Activated naive CD8-positive, alpha-beta T cell treated with anti-CD3 and anti-CD28 coated beads for 36 hours (primary cell): Measurements from ENCODE around the gene NSD1. TPM values are rescaled to one million over a fixed set of nuclear protein-coding genes. Genes with fewer than 3 reads are reported as not detected.
"Not testable (repeated sequence)": the region's sequence is repeated elsewhere in the genome, so short reads cannot be mapped to it uniquely, and the experiment has no call there.

Source experiments
- DNase-seq: peaks from one replicate; pipeline ENCODE4 v3.0.0; 2021
- H3K27ac Mint-ChIP-seq: one replicate; pipeline ENCODE4 v1.8.0; 2022; ENCODE audit warnings: mild to moderate bottlenecking, moderate library complexity, mixed read lengths
- H3K27me3 Mint-ChIP-seq: one replicate; pipeline ENCODE4 v1.8.0; 2022; ENCODE audit warnings: mild to moderate bottlenecking, mixed read lengths
- H3K36me3 Mint-ChIP-seq: one replicate; pipeline ENCODE4 v1.8.0; 2021; ENCODE audit warnings: mild to moderate bottlenecking, mixed read lengths
- H3K4me1 Mint-ChIP-seq: one replicate; pipeline ENCODE4 v1.8.0; 2021; ENCODE audit warnings: mixed read lengths
- H3K4me3 Mint-ChIP-seq: one replicate; pipeline ENCODE4 v1.8.0; 2022; ENCODE audit warnings: mild to moderate bottlenecking, moderate library complexity, mixed read lengths
- H3K9me3 Mint-ChIP-seq: one replicate; pipeline ENCODE4 v1.8.0; 2022; ENCODE audit warnings: mixed read lengths
- total RNA-seq, 2 experiments: library from RNA; stranded (reverse); gene quantifications; one replicate each; pipeline ENCODE4 v1.2.3, GENCODE V29; 2021

NSD1 gene
- total RNA-seq, 2 experiments from 2014 or later: 64.0 to 66.4 TPM

DNA sequence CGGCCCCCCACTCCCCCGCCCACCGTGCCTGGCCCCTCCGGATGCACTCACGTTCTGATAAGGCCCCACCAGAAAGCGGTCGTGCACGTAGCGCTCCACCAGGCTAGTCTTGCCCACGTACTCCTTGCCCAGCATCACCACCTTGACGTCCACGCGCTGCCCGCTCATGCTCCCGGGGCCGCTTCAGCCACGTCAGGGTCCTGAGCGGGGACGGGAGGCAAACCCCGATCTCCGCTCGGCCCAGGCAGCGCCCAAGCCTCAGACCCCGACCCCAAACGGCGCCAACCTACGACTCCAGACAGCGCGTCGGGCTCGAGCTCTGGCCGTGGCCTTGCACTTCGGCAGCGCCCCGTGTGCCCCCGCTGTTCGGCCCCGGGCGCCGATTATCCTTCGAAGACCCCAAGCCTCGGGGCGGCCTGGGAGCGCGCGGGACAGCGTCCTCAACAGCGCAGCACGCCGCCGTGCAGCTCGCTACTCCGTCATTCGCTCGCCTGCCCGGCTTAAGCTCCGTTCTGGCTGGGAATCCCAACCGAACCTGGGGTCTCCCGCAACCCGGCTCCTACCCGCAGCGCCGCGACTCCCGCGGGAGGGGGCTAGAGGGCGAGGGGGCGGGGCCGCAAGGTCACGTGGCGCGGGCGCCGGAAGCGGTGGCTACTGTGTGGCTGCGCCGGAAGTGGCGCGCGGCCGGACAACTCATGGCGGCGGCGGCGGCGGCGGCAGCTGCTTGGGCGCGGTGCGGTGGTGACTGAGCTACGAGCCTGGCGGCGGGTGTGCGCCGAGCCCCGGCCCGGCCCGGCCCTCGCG is 169.8 kb downstream of the NSD1 start, which contains the start of the genes PRELID1 and RAB24:
PRELID1 (plus strand) TSS at position 679 of the 804 bp plus-strand sequence. CDS start 187 bp downstream, outside the sequence.
RAB24 (minus strand) TSS at position 599 of the 804 bp plus-strand sequence; CDS start at position 168, 431 bp downstream.
- H3K4me1 Mint-ChIP-seq: peaks cover 63% of the 10 kb centered on the region
- no peaks in the 10 kb centered on the region for H3K9me3 Mint-ChIP-seq
- H3K27me3 Mint-ChIP-seq: no peaks in the 10 kb centered on the region
- peak; percentile 91 for DNase-seq
- H3K27ac Mint-ChIP-seq: peak within 1 kb of the TSS; percentile 84
- peak within 1 kb of the TSS; percentile 93 for H3K4me3 Mint-ChIP-seq
- H3K36me3 Mint-ChIP-seq: peaks cover 40% of the 10 kb centered on the region

DNA sequence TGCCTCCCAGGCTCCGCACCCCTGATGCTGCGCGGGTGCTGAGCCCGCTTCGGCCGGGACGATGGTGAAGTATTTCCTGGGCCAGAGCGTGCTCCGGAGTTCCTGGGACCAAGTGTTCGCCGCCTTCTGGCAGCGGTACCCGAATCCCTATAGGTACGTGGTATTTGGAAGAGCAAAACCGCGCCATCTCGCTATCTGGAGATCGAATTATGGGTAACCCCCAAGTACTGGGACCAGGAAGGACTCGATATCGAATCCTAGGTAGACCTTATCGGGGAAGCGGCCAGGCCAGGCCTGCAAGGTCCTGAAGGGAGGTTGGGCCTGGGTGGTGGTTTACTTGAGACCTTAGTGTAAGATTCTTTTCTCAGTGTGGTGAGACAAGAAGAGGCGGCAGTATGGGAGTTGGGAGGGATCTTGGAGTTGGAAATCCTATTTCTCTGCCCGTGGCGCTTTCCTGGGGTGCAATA is 170.4 kb downstream of the NSD1 start:
- Mint-ChIP-seq H3K27me3 (no peaks in the 10 kb centered on the region), H3K36me3 (peaks cover 42% of the 10 kb centered on the region), H3K4me3 (peak overlapping the region; percentile 93), H3K9me3 (no peaks in the 10 kb centered on the region), H3K27ac (peak overlapping the region; percentile 84), H3K4me1 (peaks cover 59% of the 10 kb centered on the region)
- no peak for DNase-seq

DNA sequence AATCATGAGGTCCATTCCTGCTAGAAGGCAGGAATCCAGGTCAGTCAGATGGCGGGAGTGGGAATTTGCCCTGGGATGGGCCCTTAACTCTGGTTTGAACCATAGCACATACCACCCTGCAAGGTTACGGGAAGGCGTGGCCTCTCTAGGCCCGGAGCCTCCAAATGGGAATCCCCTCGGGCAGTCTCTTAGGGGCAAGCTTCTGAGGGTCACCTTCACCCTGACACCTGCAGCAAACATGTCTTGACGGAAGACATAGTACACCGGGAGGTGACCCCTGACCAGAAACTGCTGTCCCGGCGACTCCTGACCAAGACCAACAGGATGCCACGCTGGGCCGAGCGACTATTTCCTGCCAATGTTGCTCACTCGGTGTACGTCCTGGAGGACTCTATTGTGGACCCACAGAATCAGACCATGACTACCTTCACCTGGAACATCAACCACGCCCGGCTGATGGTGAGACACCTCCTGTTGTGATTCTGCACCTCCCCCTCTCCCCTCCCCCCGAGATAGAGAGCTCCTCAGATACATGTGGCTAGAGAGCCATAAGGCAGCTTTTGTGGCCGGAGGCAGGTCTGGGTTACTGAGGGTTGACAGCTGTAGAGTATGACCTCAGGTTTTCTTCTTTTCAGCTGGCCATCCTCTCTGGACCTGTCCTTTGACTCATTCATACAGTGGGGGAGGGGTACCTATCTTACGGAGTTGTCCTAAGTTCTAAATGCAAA is 171.0 kb downstream of the NSD1 start:
- DNase-seq: no peak
- H3K9me3 Mint-ChIP-seq: no peaks in the 10 kb centered on the region
- H3K27me3 Mint-ChIP-seq: no peaks in the 10 kb centered on the region

DNA sequence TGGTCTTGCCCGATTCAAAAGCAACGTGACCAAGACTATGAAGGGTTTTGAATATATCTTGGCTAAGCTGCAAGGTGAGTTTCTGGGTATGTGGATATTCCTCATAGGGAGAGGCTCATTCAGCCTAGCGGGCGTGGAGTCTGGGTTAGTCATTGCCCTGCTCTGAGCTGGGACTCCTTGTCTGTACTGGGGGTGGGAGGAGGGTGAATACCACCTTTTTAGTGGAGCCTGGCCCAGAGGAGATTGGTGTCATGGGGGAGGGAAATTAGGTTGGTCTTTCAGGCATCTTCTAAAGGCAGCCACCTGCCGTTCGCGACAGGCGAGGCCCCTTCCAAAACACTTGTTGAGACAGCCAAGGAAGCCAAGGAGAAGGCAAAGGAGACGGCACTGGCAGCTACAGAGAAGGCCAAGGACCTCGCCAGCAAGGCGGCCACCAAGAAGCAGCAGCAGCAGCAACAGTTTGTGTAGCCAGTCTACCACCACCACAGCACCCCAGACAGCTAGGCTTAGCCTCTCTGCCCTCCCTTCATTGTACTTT is 172.6 kb downstream of the NSD1 start:
- Mint-ChIP-seq H3K4me1 (peaks cover 48% of the 10 kb centered on the region), H3K4me3 (peak overlapping the region; percentile 22), H3K27ac (peak overlapping the region; percentile 32), H3K36me3 (peaks cover 44% of the 10 kb centered on the region)
- not testable (repeated sequence) for H3K9me3 Mint-ChIP-seq, H3K27me3 Mint-ChIP-seq, DNase-seq

More for the DNA sequence above, 171.0 kb downstream of the NSD1 start:
- H3K4me3 Mint-ChIP-seq: peak overlapping the region; percentile 93
- H3K27ac Mint-ChIP-seq: peak overlapping the region; percentile 84
- H3K4me1 Mint-ChIP-seq: peaks cover 53% of the 10 kb centered on the region
- peaks cover 44% of the 10 kb centered on the region for H3K36me3 Mint-ChIP-seq

DNA sequence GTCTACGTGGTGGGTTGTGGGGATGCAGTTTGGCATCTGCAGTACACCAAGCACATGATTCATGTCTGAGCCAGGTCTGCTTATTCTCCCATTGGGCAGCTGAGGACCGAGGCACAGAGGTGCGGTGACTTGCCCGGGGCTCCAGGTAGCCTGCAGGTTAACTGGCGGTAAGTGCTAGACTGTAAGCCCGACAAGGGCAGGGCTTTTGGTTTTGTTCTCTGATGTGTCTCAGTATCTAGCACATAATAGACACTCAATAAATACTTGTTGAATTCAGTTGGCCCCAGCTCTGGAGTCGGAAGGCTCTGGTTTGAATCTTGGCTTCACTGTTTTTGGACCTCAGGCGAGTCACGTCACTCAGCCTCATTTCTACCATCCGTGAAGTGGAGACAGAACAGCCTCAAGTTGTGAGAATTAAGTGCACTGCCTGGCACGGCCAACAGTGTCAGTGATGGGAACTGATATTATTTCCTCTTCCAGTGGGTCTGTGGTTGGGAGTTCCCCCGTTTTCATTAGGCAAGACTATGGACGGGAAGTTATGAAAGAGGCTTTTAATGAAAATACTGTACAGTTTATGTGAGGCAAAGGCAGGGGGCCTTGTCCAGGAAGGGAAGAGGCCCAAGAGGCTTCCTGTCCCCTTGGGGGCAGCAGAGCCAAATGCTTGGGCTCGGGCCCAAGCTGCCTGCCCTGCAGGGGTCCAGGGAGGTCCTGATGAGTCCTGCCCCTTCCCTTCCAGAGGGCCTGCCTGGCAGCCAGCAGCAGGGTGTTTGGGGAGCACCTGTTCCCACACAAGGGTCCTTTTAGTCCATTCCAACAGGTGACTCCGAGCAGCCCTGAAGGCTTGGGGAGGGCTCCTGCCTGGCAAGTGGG is 173.3 kb downstream of the NSD1 start:
- H3K4me1 Mint-ChIP-seq: peaks cover 42% of the 10 kb centered on the region
- peak overlapping the region; percentile 42 for H3K27ac Mint-ChIP-seq
- H3K27me3 Mint-ChIP-seq: no peaks in the 10 kb centered on the region
- no peaks in the 10 kb centered on the region for H3K9me3 Mint-ChIP-seq
- H3K4me3 Mint-ChIP-seq: no peak overlapping the region
- peaks cover 42% of the 10 kb centered on the region for H3K36me3 Mint-ChIP-seq
- DNase-seq: no peak

DNA sequence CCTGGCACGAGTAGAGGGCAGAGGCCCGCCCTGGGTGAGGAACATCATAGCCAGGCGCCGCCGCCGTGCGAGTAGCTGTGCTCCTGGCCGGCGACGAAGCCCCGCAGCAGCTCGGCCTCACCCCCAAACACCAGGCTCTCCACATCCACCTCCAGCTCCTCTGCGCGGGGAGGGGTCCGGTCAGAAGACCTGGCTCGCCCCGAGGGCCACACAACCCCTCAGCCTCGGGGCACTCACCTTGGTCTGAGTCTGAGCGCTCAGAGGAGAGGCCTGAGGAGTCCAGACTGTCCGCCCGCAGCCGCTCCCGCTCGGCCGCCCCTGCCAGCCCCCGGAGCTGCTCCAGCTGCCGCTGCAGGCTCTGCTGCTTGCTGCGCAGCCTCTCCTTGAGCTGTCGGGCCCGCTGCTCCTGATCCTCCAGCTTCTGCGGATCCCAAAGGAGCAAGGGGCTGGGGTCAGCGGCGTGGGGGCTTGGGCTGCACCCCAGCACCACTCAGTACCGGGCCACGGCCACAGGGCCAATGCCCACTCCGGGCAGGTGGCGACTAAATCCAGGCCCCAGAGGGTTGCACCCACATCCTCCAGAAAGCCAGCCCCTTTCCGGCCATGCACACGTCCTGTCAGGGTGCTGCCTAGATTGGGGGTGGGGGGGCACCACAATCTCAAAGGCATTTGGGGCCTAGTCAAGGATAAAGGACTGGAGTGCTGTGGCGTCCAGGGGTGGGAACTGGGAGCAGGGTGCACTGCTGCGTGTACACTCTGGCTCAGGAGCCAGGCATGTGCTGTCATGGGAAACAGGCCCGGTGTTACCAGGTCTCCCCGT is 174.2 kb downstream of the NSD1 start:
- H3K27ac Mint-ChIP-seq: no peak overlapping the region
- H3K27me3 Mint-ChIP-seq: no peaks in the 10 kb centered on the region
- H3K9me3 Mint-ChIP-seq: no peaks in the 10 kb centered on the region
- no peak for DNase-seq
- H3K4me1 Mint-ChIP-seq: peaks cover 36% of the 10 kb centered on the region
- no peak overlapping the region for H3K4me3 Mint-ChIP-seq
- H3K36me3 Mint-ChIP-seq: peaks cover 42% of the 10 kb centered on the region

DNA sequence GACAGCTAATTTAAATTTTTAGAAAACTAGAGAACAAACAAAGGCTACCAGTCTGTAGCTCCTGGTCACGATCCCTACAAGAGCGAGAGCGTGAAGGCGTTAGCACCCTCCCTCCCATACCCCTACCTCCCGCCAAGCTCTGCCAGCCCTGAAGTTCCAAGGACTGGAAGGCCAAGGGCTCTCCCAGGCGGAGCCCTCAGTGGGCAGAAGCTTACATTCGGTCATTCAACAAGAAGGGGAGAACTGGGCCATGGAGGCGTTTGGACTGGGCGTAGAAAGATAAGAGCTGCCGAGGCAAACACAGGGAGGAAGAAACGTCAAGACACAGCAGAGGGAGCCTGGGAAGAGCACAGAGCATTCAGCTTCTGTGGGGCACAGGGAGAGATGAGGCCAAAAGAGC is 175.2 kb downstream of the NSD1 start:
- no peak for DNase-seq
- Mint-ChIP-seq H3K9me3 (no peaks in the 10 kb centered on the region), H3K27ac (peak overlapping the region; percentile 55), H3K4me3 (no peak overlapping the region), H3K4me1 (peaks cover 35% of the 10 kb centered on the region), H3K27me3 (no peaks in the 10 kb centered on the region), H3K36me3 (peaks cover 40% of the 10 kb centered on the region)

DNA sequence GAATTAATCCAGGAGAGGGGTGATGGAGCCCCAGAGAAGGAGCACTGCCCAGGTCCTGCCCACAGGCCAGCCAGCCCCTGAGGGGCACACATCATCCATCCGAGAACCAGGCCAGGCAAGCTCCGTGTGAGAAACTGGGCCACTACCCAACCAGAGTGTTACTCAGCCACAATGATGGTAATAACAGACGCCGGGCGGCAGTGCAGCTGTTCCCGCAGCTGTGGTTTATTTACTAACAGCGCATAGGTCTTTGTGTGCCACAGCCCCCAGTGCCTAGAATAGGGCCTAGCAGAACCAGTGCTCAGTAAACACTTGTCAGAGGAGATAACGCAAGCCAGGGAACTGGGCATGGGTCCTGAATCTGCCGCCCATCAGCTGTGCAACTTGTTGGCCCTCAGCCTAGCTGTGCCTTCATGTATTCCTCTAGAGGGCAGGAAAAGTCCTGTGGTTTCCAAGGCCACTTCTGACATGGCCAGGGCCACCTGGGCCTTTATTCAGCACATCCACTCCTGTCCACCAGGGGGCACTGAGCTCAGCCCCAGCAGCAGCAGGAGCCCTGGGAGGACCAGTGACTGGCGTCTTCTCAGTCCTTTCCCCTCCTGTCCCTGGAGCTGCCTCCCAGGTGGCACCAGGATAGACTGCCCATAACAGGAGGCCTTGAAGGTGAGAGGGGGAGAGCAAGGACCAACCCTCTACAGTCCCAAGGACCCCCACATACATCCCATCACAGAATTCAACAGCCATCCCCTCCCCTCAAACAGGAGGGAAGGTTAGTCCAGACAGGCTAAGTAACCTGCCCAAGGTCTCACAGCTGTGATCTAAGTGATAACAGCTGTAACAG is 176.0 kb downstream of the NSD1 start:
- peak; percentile 73 for DNase-seq
- no peaks in the 10 kb centered on the region for H3K27me3 Mint-ChIP-seq
- peak overlapping the region; percentile 8 for H3K27ac Mint-ChIP-seq
- H3K4me3 Mint-ChIP-seq: peak overlapping the region; percentile 15
- H3K4me1 Mint-ChIP-seq: peaks cover 35% of the 10 kb centered on the region
- H3K36me3 Mint-ChIP-seq: peaks cover 32% of the 10 kb centered on the region
- no peaks in the 10 kb centered on the region for H3K9me3 Mint-ChIP-seq

DNA sequence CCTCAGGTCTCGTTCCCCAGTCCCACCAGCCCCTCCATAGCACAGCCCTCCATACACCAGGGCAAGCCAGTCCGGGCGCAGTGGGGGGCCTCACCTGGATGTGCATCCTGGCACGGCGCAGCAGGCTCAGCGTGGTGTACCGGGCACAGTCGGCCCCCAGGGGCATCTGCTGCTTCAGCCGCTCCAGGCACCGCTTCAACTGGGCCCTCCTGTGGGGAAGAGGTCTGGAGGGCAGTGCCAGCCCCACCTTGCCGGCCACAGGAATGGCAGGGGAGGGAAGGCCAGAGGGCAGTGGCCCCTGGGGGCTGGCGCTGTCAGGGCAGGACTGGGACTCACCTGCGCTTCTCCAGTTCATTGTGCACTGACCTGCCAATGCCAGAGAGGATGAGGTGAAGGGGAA is 176.8 kb downstream of the NSD1 start:
- peaks cover 27% of the 10 kb centered on the region for H3K4me1 Mint-ChIP-seq
- peak overlapping the region; percentile 87 for H3K4me3 Mint-ChIP-seq
- no peak for DNase-seq
- no peak overlapping the region for H3K27ac Mint-ChIP-seq
- no peaks in the 10 kb centered on the region for H3K9me3 Mint-ChIP-seq
- H3K27me3 Mint-ChIP-seq: no peaks in the 10 kb centered on the region
- H3K36me3 Mint-ChIP-seq: peaks cover 24% of the 10 kb centered on the region

DNA sequence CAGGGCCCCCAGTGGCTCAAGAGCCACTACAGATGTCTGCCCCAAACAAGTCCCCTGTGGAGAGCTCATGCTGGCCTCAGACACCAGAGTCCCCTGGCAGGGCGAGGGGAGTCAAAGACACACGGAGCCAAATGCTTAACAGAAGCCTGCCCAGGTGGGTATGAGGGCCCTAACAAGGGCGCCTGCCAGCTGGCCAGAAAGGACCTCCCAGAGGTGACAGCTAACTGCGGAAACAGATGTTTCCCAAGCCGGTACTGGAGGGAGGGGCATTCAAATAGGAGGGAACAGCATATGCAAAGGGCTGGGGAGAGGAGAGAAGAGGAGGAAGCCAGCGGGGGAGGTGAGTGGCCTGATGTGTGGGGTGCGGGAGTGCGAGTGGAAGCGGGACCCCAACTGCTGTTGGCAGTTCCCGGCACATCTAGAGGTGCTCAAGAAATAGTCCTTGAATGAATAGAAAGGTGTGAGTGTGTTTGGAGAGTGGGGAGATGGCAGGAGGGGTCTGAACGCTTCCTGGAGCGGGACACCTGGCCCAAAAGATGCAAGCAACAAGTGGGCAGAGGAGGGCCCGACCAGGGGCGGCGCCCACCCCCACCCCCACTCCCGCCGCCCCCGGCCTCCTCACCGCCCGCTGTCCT is 177.3 kb downstream of the NSD1 start:
- Mint-ChIP-seq H3K27ac (peak overlapping the region; percentile 58), H3K4me3 (peak overlapping the region; percentile 87), H3K4me1 (peaks cover 22% of the 10 kb centered on the region), H3K36me3 (peaks cover 20% of the 10 kb centered on the region), H3K9me3 (no peaks in the 10 kb centered on the region), H3K27me3 (no peaks in the 10 kb centered on the region)
- no peak for DNase-seq

DNA sequence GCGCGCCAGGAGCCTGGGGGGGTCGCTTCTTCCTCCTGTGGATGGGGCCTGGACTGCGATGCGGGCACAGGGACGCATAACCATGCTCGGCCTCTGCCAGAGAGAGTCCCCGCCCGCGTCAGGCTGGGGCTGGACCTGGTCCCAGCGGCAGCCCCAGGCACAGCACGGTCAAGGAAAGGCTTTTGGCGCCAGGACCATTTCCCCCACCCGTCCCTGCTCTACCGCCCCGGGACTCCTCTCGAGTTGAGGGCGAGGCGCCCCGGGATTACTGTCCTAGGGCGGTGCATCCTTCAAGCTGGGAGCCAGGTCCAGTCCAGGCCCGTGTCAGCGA is 177.8 kb downstream of the NSD1 start:
- Mint-ChIP-seq H3K4me3 (peak overlapping the region; percentile 87), H3K27ac (no peak overlapping the region), H3K36me3 (peaks cover 16% of the 10 kb centered on the region), H3K9me3 (no peaks in the 10 kb centered on the region), H3K4me1 (peaks cover 19% of the 10 kb centered on the region), H3K27me3 (no peaks in the 10 kb centered on the region)
- no peak for DNase-seq

DNA sequence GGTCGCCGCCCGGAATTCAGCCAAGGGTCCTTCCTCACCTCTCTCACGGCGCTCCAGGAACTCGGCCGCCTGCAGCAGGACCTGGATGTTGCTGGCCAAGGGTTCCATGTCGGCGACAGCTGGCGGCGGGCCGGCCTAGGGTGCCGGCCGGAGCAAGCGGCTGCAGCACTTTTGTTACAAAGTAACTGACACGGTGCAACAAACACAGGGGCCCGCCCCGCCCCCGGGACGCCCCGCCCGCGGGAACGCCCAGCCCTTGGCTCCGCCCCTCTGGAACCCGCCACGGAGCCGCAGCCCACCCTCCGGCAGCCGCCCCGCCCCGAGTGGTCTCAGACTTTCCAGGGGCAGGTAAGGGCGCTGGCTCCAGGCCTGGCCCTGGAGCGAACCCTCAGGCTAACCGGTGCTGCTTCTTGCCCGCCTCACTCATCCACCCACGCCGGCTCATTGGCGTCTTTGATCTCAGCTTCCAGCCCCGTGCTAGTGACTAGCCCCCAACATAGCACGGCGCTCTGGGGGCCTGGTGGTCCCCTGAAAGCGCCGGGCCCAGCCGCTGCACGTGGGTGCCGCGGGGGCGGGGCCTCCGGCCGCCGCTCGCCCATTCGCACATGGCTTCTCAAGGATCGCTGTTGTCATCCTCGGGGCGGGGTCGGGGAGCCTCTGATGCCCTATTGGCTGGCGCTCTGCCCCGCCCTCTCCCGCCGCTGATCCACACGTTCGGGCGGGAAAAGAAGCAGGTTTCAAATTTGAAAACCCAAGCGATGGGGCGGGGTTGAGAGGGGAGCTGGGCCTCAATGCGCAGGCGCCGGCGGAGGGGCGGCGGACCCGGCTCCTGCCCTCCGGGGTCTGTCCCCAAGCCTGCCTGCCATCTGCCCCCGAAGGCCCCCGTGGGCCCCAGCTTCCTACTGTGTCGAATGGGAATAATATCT is 178.4 kb downstream of the NSD1 start, which contains the start of gene MXD3:
MXD3 (minus strand) TSS at position 176 of the 926 bp plus-strand sequence; CDS start at position 108, 68 bp downstream.
- peak within 1 kb of the TSS; percentile 90 for H3K27ac Mint-ChIP-seq
- H3K27me3 Mint-ChIP-seq: no peaks in the 10 kb centered on the region
- H3K9me3 Mint-ChIP-seq: no peaks in the 10 kb centered on the region
- H3K4me3 Mint-ChIP-seq: peak within 1 kb of the TSS; percentile 87
- peaks cover 14% of the 10 kb centered on the region for H3K4me1 Mint-ChIP-seq
- DNase-seq: peak; percentile 99
- H3K36me3 Mint-ChIP-seq: peaks cover 11% of the 10 kb centered on the region
